ENCODE data around the gene DGLUCY.
"Not testable (repeated sequence)": the region's sequence is repeated elsewhere in the genome, so short reads cannot be mapped to it uniquely, and the experiment has no call there.

Gene DGLUCY

GRCh38 chr14:91113829-91114078 is at the start of gene DGLUCY:
Gene DGLUCY, plus strand, starts transcription at chr14:91114073. Its CDS starts 46,222 bp downstream, at chr14:91160295.
- DNase-seq (ENCODE audit: low read depth) = peak; percentile 60

GRCh38 chr14:91065266-91065665 is 48.6 kb upstream of the DGLUCY start:
- no peak for DNase-seq (ENCODE audit: low read depth)

- DNase-seq (ENCODE audit: low read depth) = no peak
Measured at GRCh38 chr14:91067186-91067585, 46.7 kb upstream of the DGLUCY start.

- no peak for DNase-seq (ENCODE audit: low read depth)
Measured at GRCh38 chr14:91068642-91069041, 45.2 kb upstream of the DGLUCY start.

GRCh38 chr14:91070572-91070971 is 43.3 kb upstream of the DGLUCY start:
- no peak for DNase-seq (ENCODE audit: low read depth)

- DNase-seq (ENCODE audit: low read depth) = no peak
Measured at GRCh38 chr14:91075553-91075952, 38.3 kb upstream of the DGLUCY start.

- DNase-seq (ENCODE audit: low read depth) = peak; percentile 24
Measured at GRCh38 chr14:91078095-91078737, 35.7 kb upstream of the DGLUCY start.

GRCh38 chr14:91080071-91080470 is 33.8 kb upstream of the DGLUCY start:
- DNase-seq (ENCODE audit: low read depth) = no peak

- no peak for DNase-seq (ENCODE audit: low read depth)
Measured at GRCh38 chr14:91082282-91082681, 31.6 kb upstream of the DGLUCY start.

- DNase-seq (ENCODE audit: low read depth) = no peak
Measured at GRCh38 chr14:91084516-91084915, 29.4 kb upstream of the DGLUCY start.

- not testable (repeated sequence) for DNase-seq (ENCODE audit: low read depth)
Measured at GRCh38 chr14:91087470-91087869, 26.4 kb upstream of the DGLUCY start.

- no peak for DNase-seq (ENCODE audit: low read depth)
Measured at GRCh38 chr14:91088585-91089235, 25.2 kb upstream of the DGLUCY start.

- DNase-seq (ENCODE audit: low read depth) = no peak
Measured at GRCh38 chr14:91089958-91090535, 23.8 kb upstream of the DGLUCY start.

- DNase-seq (ENCODE audit: low read depth) = no peak
Measured at GRCh38 chr14:91090743-91091142, 23.1 kb upstream of the DGLUCY start.

GRCh38 chr14:91092073-91092472 is 21.8 kb upstream of the DGLUCY start:
- DNase-seq (ENCODE audit: low read depth) = no peak

- DNase-seq (ENCODE audit: low read depth) = not testable (repeated sequence)
Measured at GRCh38 chr14:91093743-91094472, 20.0 kb upstream of the DGLUCY start.

- no peak for DNase-seq (ENCODE audit: low read depth)
Measured at GRCh38 chr14:91094772-91095171, 19.1 kb upstream of the DGLUCY start.

GRCh38 chr14:91095178-91095577 is 18.7 kb upstream of the DGLUCY start:
- no peak for DNase-seq (ENCODE audit: low read depth)

- DNase-seq (ENCODE audit: low read depth) = not testable (repeated sequence)
Measured at GRCh38 chr14:91097657-91098056, 16.2 kb upstream of the DGLUCY start.

GRCh38 chr14:91098591-91098990 is 15.3 kb upstream of the DGLUCY start:
- DNase-seq (ENCODE audit: low read depth) = no peak

- DNase-seq (ENCODE audit: low read depth) = no peak
Measured at GRCh38 chr14:91100102-91100501, 13.8 kb upstream of the DGLUCY start.

GRCh38 chr14:91103116-91103515 is 10.8 kb upstream of the DGLUCY start:
- no peak for DNase-seq (ENCODE audit: low read depth)

Data from stimulated activated CD8-positive, alpha-beta memory T cell treated with anti-CD3 and anti-CD28 coated beads, Interleukin-4, amount 100 ng/mL, for 24 hours (primary cell).